OCI-M2 (cell line): Measurements from ENCODE around the gene FOXD1.
"Not testable (repeated sequence)": the region's sequence is repeated elsewhere in the genome, so short reads cannot be mapped to it uniquely, and the experiment has no call there.

ENCODE experiments used
- DNase-seq: peaks from one replicate; lab custom pipeline; 2025; ENCODE audit not compliant: unreplicated experiment; lab: John Stamatoyannopoulos, UW

The FOXD1 gene

DNA sequence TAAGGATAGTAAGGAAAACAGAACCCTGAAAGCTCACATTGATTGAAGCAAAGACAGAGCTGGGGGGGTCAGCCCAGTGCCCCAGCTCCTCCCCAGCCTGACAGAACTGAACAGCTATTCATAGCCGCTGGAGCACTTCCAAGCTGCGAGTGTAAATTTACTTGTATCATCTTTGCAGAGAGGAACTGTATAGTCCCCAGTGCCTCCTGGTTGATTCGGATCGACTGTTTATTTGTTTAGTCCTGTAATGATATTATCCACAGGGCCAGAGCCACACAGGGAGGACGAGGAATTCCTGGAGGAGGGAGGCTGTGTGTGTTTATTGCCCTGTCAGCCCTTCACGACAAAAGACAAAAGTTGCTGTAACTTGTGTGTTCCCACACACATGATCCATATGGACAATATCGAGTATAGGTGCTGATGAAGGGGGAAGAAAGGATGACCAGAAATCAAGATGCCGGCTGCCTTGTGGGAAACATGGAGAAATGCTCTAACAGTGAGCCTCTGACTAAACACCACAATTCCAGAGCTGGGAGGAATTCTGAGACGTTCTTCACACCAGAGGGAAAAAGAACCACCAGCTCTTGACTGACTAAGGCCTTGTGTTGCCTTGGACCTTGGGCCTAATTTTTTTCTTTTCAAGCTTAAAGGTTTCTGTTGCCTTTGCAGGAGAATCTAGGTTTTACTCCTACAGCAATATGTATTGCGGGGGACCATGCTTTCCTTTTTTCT is 31.1 kb downstream of the FOXD1 start:
- no peak for DNase-seq

DNA sequence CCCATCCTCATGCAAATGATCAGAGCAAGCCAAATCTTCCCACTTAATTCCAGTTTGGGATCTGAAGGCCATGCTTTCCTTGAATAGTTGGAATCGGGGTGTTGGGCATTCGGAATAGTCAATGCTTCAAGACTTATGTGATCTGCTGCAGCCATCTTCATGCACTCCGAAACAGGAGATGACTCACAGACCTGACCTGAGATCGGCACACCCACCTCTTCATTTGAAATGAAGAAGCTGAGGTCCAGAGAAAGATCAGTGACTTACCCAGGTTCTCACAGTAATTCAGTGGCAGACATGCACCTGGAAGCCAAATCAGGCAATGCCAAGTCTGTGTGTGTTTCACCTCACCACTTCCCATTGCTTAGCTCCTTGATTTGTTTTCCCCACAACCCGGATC is 33.0 kb downstream of the FOXD1 start:
- DNase-seq, result no peak

DNA sequence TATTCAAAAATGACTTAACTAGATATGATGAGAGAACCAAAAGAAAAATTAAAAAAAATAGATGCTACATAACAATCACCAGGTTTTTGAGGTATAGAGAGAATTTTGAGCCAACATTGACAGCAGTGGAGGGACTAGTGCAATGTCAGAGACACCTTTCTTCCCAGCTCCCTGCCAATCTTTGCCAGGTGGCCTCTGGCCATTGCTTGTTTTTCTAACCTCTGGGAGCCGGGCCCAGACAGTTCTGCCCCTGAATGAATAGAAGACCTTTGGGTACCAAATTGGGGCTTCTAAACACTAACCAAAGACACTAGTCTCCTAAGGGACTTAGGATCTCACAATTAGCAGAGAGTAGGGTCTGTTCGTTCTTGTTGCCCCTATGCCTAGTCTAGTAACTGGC is 33.4 kb downstream of the FOXD1 start:
- DNase-seq, result no peak

DNA sequence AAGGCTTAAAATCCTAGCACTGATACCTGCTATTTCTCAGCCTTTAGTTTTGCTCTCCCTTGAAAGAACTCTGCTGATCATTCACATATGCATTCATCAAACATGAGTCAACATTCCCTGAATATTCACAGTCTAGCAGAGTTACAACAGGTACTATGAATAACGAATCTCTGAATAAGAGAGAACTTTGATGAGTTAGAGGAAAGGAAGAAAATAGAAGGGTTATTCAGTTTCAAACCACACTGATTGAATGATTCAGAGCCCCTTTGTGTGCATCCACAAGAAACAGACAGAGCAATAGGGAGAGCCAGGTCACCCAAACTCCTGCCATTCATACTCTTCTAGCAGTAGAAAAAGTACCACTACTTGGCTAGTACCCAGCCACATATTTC is 36.0 kb downstream of the FOXD1 start:
- DNase-seq, result no peak

DNA sequence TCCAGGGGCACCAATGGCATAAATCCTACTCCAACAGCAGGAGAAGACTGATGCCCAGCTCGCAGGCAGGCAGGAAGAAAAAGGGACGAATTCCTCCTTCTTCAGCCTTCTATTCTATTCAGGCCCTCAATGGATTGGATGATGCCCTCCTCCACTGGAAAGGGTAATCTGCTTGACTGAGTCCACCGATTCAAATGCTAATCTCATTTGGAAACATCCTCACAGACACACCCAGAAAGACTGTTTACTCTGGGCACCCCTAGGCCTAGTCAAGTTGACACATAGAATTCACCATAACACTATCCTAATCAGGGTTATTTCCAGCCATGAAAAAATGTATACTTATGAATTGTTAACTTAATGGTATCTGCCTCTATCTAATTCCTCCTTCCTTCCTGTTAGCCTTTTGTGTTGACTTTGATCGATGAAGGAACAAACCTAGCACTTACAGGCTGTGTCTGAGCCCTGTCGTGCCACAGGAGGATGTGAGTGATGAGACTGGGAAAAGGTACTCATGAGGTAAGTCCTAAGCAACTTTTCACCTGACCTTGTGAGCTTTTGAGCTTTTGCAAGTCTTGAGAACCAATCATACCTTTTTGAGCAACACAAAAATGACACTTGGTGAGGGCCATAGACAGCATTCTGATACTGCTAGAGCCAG is 36.5 kb downstream of the FOXD1 start:
- DNase-seq, result no peak

DNA sequence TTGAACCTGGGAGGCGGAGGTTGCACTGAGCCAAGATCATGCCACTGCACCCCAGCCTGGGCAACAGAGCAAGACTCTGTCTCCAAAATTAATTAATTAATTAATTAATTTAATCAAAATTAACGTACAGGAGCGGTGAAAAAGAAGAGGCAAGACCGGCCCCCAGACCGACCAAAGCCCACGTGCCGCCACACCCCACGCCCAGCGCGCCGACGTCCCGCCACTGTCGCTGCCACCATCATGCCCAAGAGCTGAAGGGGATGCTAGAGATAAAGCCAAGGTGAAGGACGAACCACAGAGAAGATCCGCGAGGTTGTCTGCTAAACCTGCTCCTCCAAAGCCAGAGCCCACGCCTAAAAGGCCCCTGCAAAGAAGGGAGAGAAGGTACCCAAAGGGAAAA is 38.6 kb downstream of the FOXD1 start:
- not testable (repeated sequence) for DNase-seq

DNA sequence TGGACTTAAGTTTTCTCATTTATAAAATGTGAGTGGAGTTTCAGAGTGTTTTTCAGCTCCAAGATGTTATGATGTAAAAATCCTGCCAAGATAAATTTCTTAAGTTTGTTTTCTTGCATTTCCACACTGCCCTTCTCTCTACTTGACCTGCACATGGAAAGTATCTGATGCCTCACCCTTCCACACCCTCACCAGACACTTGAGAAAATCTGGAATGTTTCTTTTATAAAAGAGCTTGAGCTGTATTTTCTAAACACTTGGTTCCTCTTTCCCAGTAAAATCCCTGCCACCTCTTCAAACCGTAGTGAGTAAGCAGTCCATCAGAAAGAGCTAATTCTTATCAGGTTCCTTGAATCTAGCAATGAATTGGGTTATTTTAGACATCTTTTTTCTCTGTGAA is 42.9 kb downstream of the FOXD1 start:
- DNase-seq, result no peak

DNA sequence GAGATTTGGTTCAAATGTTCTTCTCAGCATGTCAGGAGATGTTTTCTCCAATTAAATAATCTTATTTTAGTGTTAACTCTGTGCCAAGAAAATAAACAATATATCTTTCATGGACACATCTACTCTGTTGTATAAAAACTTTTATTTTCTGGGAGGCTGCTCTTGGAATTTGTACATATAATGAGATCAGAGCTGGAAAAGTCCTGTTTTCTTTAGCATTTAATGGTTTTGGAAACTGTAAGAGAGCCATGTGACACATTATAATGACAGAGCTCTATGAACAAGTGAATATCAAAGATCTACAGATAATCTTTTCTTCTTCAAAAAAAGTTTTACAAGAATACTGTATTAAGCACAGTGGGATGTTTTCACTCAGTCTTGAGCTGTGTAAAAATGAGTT is 48.8 kb downstream of the FOXD1 start:
- no peak for DNase-seq
